Breast epithelium (tissue), 4 donors: ENCODE results near the gene C4orf51. TPM values are rescaled to one million over a fixed set of nuclear protein-coding genes. Genes with fewer than 3 reads are reported as not detected.

ENCODE experiments used
- DNase-seq, 2 donors: peaks; one replicate each; pipeline ENCODE4 v3.0.0-alpha.2; 2019; ENCODE audit warnings: low spot score in 2 of 2
- H3K27ac ChIP-seq, 2 donors: fragments of 200-600 bp; sonication (generic) in 1 of 2; one replicate each; pipeline ENCODE4 v1.5.1; 2016 to 2019; ENCODE audit warnings: mild to moderate bottlenecking in 1 of 2
- H3K27me3 ChIP-seq, 2 donors: fragments of 200-600 bp; sonication (generic) in 1 of 2; one replicate each; pipeline versions ENCODE4 v1.5.1 to v1.6.0; 2017 to 2019; ENCODE audit warnings: control low read depth in 1 of 2, mild to moderate bottlenecking in 1 of 2
- H3K36me3 ChIP-seq: fragments of 200-600 bp; one replicate; pipeline ENCODE4 v1.5.1; 2019
- H3K4me1 ChIP-seq, 2 donors: fragments of 200-600 bp; sonication (generic); one replicate each; pipeline ENCODE4 v1.5.1; 2016 to 2019; ENCODE audit warnings: control low read depth in 1 of 2
- H3K4me3 ChIP-seq, 3 donors: fragments of 200-600 bp; sonication (generic); 1 replicate in 2 of 3; 2 replicates in 1 of 3; pipeline ENCODE4 v1.5.1; 2016 to 2019; ENCODE audit warnings: mild to moderate bottlenecking in 3 of 3, moderate library complexity in 2 of 3
- H3K9me3 ChIP-seq, 2 donors: fragments of 200-600 bp; sonication (generic) in 1 of 2; one replicate each; pipeline ENCODE4 v1.5.1; 2016 to 2019; ENCODE audit warnings: control low read depth in 1 of 2
- POLR2A ChIP-seq: fragments of 450-650 bp; IDR thresholded peaks from one replicate; pipeline ENCODE4 v1.6.1; 2016; ENCODE audit warnings: antibody characterized with exemption, mild to moderate bottlenecking, moderate library complexity
- POLR2AphosphoS5 ChIP-seq, 3 donors: sonication (generic); formaldehyde crosslinking; IDR thresholded peaks; one replicate each; pipeline ENCODE4 v1.6.1; 2017; ENCODE audit warnings: antibody characterized with exemption in 3 of 3
- intact Hi-C: fragments of 100-400 bp; cut with DNase I; formaldehyde crosslinking; loops from one replicate; pipeline ENCODE4 v1.15.1; 2023; ENCODE audit warnings: low total_unique reads
- total RNA-seq, 3 donors: library from RNA; depleted of rRNA; stranded (reverse); fragments of >200 nt; gene quantifications; one replicate each; pipeline ENCODE4 v1.1.0, GENCODE V29; 2016
- TF ChIP-seq, protein P1 (sequence below), 3 donors: fragments of 450-650 bp; IDR thresholded peaks; one replicate each; pipeline ENCODE4 v1.5.1; 2016 to 2017; ENCODE audit warnings: antibody characterized with exemption in 3 of 3, mild to moderate bottlenecking in 3 of 3, moderate library complexity in 3 of 3

Gene C4orf51
- total RNA-seq, 3 donors from 2014 or later, result not detected

DNA sequence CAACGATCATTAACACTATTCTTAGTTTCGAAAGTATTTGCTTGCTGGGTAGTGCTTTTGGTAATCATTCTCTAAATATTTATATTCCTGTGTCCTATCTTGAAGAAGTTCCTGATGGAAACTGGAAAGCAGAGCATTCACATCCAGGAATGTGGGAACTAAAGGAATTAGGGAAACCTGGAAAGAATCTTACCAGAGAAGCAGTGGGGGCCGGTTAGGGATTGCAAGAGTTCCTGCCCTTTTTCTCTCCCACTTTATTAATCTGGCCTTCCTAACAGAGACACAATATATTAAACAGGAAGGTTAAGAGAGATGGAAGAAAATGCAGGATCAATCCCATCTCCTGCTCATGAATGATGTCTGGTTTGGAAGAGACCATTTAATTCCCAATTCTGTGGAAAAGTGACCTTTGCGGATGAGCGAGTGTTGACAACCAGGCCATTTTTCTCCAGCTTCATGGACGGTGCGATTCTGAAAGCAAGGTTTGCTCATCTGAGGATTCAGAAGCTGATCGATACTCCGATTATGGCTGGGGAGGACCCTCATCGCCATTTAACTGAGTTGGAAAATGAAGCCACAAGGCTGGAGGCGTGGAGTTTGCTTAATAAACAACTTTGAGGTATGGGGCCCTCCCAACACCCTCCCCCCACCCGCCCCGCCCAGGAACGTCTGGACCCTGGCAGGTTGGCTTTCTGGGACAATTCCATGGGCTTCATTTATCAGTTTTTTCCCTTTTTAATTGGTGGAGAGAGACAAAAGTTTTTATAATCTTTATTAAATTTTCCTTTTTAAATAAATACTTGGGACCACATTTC, 52.3 kb downstream of the C4orf51 start:
- intact Hi-C loops, result loop anchor here (5.0 kb wide), 1 partner anchor 155 kb away; no protein-coding TSS in a partner anchor
- Histone ChIP-seq H3K27me3 (no peaks in the 10 kb centered on the region), H3K36me3 (no peaks in the 10 kb centered on the region), H3K9me3 (no peaks in the 10 kb centered on the region), H3K4me1 (peaks cover 7 to 24% of the 10 kb centered on the region in 2 donors), H3K4me3 (peak overlapping the region; percentile 64 to 81 (median 69)), H3K27ac (peak overlapping the region; percentile 99 to 100)
- DNase-seq, result no peak
- TF ChIP-seq POLR2AphosphoS5 (IDR thresholded peaks at IDR 0.05) (no peak), POLR2A (no peak)
- TF ChIP-seq, protein P1, sequence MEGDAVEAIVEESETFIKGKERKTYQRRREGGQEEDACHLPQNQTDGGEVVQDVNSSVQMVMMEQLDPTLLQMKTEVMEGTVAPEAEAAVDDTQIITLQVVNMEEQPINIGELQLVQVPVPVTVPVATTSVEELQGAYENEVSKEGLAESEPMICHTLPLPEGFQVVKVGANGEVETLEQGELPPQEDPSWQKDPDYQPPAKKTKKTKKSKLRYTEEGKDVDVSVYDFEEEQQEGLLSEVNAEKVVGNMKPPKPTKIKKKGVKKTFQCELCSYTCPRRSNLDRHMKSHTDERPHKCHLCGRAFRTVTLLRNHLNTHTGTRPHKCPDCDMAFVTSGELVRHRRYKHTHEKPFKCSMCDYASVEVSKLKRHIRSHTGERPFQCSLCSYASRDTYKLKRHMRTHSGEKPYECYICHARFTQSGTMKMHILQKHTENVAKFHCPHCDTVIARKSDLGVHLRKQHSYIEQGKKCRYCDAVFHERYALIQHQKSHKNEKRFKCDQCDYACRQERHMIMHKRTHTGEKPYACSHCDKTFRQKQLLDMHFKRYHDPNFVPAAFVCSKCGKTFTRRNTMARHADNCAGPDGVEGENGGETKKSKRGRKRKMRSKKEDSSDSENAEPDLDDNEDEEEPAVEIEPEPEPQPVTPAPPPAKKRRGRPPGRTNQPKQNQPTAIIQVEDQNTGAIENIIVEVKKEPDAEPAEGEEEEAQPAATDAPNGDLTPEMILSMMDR (IDR thresholded peaks at IDR 0.05), result no peak

DNA sequence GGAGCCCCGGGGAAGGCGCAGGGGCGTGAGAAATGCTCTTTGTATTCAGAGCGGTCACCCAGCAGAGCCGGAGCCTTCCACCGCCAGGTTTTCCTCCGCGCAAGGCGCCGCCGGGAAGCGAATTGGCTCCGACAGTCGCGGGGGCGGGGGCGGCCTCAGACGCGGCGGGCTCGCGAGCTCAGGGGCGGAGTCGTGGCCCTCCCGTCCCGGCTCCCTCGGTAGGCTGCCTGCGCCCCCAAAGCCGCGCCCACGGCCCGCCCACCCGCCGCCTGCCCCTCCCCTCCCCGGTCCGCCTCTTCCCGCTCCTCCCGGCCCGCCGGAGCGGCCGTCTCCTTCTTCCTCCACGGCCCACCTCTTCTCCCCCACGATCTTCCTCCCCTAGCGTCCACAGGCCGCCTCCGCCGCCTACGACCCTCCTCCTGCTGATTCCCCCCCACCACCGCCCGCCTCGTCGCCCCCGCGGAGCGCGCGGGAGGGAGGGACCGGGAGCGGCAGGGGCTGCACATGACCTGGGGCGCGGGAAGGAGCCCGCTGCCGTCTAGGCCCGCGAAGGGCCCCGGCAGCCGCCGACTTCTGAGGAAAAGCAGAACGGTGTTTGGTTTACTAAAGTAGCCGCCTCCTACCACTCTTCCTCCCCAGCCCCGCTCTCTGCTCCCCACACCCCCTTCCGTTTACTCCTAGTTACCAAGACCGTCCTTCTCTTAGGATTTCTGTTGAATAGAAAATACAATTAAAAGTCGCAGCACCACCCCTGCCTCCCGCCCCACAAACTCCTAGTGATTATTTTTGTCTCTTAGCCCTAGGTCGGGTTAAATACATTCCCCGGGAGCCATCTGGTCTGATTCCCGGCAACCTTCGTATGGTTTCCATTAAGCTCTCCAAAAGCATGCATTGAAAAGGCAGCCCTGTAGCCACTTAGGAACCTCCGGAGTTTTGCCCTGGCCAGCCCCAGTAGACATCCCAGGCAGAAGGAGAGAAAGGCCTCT, 53.2 kb downstream of the C4orf51 start:
- no peaks in the 10 kb centered on the region for H3K36me3 ChIP-seq
- H3K4me1 ChIP-seq, result peaks cover 7 to 24% of the 10 kb centered on the region in 2 donors
- intact Hi-C loops, result loop anchor here (5.0 kb wide), 1 partner anchor 154 kb away; no protein-coding TSS in a partner anchor
- H3K27me3 ChIP-seq, result no peaks in the 10 kb centered on the region
- H3K4me3 ChIP-seq, result peak overlapping the region; percentile 64 to 81 (median 69)
- H3K9me3 ChIP-seq, result no peaks in the 10 kb centered on the region
- DNase-seq, result peak; percentile 94 to 97
- TF ChIP-seq, protein P1 (IDR thresholded peaks at IDR 0.05), result peak in 1 of 3 donors; percentile 7
- TF ChIP-seq POLR2AphosphoS5 (IDR thresholded peaks at IDR 0.05), result peak; percentile 85 to 93 (median 86)
- peak; percentile 88 for TF ChIP-seq POLR2A
- H3K27ac ChIP-seq, result peak overlapping the region; percentile 99 to 100

DNA sequence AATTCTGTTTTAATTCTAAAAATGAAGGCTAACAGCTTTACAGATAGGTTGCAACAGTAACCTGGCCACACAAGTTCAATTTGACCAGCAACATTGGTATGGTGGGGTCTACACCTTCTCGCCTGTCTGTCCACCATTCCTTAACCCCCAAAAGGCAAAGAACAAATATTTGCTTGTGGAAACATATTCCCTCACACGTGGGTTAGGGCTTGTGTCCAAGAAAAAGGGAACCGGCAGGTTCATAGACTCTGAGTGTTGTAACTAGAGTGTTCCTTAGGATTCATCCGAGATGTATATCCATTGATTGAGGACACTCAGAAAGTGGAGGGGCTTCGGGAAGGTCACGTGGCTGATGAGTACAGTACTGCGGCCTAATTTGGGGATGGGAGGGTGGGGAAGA, 54.1 kb downstream of the C4orf51 start:
- Histone ChIP-seq H3K4me3 (peak overlapping the region in 2 of 3 donors; percentile 39 to 81), H3K36me3 (no peaks in the 10 kb centered on the region), H3K4me1 (peaks cover 7 to 24% of the 10 kb centered on the region in 2 donors), H3K27me3 (no peaks in the 10 kb centered on the region), H3K27ac (peak overlapping the region; percentile 99 to 100), H3K9me3 (no peaks in the 10 kb centered on the region)
- DNase-seq, result peak in 1 of 2 donors; percentile 35
- intact Hi-C loops, result loop anchor here (5.0 kb wide), 1 partner anchor 153 kb away; no protein-coding TSS in a partner anchor
- TF ChIP-seq POLR2AphosphoS5 (IDR thresholded peaks at IDR 0.05), result no peak
- TF ChIP-seq, protein P1 (IDR thresholded peaks at IDR 0.05), result no peak
- TF ChIP-seq POLR2A, result no peak

DNA sequence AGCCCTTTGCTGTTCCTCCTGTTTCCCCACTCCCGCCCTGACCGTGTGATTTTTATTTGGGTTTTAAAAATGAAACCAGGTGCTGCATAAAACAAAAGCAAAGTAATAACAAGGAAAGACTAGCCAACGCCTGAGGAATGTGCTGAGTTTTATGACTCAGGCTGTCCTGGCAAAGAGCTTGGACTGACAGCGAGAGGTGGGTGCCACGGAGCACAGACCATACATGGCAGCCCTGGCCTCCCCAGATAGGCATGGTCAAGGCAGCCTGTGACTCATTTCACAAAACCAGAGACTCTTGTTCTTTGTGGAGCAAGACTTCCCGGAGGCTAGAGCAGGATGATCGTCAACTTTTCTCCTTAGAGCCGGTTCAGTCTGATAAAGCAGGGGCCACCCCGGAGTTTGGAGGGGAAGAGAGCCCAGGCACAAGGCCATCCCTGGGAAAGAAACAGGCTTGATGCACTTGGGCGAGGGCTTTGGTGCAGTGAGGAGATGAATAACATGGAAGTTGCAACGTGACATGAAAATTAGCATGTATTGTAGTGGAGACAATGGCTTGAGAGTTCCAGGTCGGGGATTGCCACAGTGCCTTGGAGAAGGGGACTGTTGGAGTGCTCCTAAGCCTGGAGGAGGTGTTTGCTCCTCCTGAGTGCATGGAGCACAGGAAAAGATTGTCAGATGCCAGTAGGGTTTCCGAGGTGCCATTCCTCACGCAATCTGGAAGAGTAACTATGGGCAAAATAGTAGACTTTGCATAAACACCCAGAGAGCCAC, 54.8 kb downstream of the C4orf51 start:
- H3K4me1 ChIP-seq, result peaks cover 7 to 24% of the 10 kb centered on the region in 2 donors
- TF ChIP-seq POLR2AphosphoS5 (IDR thresholded peaks at IDR 0.05), result peak in 2 of 3 donors; percentile 48 to 68
- TF ChIP-seq, protein P1 (IDR thresholded peaks at IDR 0.05), result no peak
- no peak for TF ChIP-seq POLR2A
- intact Hi-C loops, result loop anchor here (5.0 kb wide), 1 partner anchor 153 kb away; no protein-coding TSS in a partner anchor
- no peaks in the 10 kb centered on the region for H3K9me3 ChIP-seq
- no peaks in the 10 kb centered on the region for H3K36me3 ChIP-seq
- H3K27me3 ChIP-seq, result no peaks in the 10 kb centered on the region
- peak overlapping the region in 2 of 3 donors; percentile 39 to 81 for H3K4me3 ChIP-seq
- H3K27ac ChIP-seq, result peak overlapping the region; percentile 99 to 100
- peak; percentile 75 to 94 for DNase-seq
